Stimulated activated CD4-positive, alpha-beta T cell treated with anti-CD3 and anti-CD28 coated beads, TNF-alpha, amount 100 ng/mL, for 48 hours (primary cell): ENCODE measurements around the gene CDK16.

Source experiments
- DNase-seq, 3 donors: peaks; one replicate each; pipeline ENCODE4 v3.0.0-alpha.2; 2020; ENCODE audit warnings: low read depth in 3 of 3

Gene CDK16

GRCh38 chrX:47185241-47185640 is 33.2 kb upstream of the CDK16 start:
- DNase-seq: no peak

- DNase-seq: no peak
Observed at GRCh38 chrX:47186096-47186740, 32.3 kb upstream of the CDK16 start.

DNA sequence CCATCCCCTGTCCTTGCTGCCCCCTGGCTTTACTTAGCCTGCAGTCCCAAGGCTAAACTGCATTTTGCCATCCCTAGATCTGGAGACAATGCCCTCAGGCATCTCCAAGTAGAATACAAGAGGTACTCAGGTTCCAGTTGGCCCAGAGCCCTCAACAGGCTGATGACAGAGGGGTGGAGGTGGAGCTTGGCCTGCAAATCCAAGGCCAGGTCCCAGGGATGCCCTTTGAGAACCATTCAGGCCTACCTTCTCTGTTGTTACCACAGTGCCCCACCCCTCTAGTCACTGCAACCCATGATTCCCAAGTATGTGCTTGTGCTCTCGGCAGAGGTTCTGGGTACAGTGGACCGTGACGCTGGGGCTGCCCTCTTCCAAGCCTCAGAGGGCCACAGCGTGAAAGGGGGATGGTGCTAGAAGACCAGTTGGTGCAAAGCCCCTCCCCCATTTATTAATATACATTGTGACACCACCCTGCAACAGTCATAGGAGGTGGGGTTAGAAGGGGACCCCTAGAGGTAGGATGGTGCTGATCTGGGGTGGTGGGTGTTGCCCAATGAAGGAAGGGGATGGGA is 31.3 kb upstream of the CDK16 start:
- DNase-seq: no peak

- DNase-seq: no peak
Observed at GRCh38 chrX:47189906-47190305, 28.6 kb upstream of the CDK16 start.

GRCh38 chrX:47190445-47191269 is 27.8 kb upstream of the CDK16 start:
- DNase-seq: peak; percentile 58 to 79 (median 70)

DNA sequence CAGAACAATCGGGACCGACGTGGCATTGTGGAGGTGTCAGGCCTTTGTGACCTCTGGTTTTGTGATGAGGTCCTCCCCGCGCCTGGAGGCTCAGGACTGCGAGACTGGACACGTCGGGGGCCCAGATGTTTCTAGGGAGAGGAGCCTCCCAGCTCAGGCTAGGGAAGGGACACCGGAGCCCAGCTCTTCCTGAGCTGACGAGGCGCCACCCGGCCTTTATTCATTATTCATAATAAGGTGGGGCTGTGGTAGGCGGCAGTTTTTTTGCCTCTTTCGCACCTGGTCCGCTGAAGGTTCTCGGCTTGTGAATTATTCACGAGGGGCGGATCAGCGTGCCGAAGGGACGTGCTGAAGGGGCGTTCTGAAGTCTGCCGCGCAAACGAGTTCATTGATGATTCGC is 27.1 kb upstream of the CDK16 start:
- peak; percentile 12 to 28 (median 12) for DNase-seq

DNA sequence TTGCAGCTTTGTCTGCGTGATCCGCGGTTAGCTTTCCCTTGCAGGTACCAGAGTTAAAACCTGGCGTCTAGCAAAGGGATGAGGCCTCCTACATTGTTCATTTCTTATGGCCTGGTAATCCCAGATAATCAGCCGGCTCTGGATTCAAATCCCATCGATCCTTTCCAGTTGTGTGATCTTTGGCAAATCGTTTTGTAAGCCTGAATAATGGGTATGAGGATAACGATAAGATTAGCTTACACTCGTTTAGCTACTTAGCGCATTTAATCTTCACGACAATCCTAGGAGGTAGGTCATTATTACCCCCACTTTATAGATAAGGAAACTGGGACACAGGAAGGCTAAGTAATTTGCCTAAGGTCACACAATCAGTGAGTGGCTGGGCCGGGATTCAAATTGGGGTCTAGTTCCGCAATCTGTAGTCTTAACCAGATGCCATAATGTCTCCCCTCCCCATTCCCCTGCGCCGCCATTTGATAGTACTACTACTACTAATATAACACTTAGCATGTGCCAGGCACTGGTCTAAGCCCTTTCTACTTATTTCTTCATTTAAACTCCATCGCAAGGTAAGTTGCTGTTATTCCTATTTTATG is 26.6 kb upstream of the CDK16 start:
- DNase-seq: no peak

- DNase-seq: peak; percentile 77 to 96 (median 85)
Observed at GRCh38 chrX:47193475-47194193, 24.8 kb upstream of the CDK16 start, which contains the start of gene UBA1. Gene UBA1, plus strand, starts transcription at chrX:47193829. Its CDS starts 4,974 bp downstream, at chrX:47198803.

- no peak for DNase-seq
Observed at GRCh38 chrX:47194194-47194787, 24.2 kb upstream of the CDK16 start.

DNA sequence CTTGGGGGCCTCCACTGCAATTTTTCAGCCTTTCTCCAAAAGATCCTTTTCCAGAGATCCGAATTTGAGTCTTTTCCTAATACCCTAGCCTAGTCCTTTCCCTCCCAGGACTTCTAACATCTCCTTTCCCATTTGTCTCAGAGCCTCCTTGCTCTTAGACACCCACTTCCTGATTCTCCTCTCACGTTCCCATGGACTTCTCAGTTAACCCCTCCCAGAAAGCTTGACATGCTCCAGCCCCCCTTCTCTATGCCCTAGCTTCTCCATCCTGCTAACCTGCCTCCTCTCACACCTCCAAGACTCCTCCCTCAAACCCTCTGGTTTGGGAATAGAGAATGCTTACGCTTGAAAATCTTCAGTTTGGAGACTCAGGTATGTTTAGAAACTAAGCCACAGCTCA is 22.4 kb upstream of the CDK16 start:
- no peak for DNase-seq

GRCh38 chrX:47197526-47197925 is 21.0 kb upstream of the CDK16 start:
- no peak for DNase-seq

- DNase-seq: no peak
Observed at GRCh38 chrX:47198026-47198686, 20.3 kb upstream of the CDK16 start.

DNA sequence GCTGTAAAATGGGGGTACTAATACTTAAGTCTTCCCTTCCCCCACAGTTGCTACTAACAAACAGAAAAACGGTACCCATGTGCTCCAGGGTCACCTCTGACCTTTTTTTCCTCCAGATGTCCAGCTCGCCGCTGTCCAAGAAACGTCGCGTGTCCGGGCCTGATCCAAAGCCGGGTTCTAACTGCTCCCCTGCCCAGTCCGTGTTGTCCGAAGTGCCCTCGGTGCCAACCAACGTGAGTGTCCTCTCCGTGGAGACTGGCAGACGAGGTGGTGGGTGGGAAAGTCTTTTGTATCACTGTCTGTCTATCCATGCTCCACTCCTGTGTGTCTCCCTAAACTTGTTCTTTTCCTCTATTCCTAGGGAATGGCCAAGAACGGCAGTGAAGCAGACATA is 19.8 kb upstream of the CDK16 start:
- DNase-seq: no peak

GRCh38 chrX:47199286-47199685 is 19.2 kb upstream of the CDK16 start:
- DNase-seq: no peak

GRCh38 chrX:47200385-47201150 is 17.9 kb upstream of the CDK16 start:
- no peak for DNase-seq

GRCh38 chrX:47201345-47201944 is 17.0 kb upstream of the CDK16 start:
- DNase-seq: no peak

GRCh38 chrX:47202316-47202715 is 16.2 kb upstream of the CDK16 start:
- DNase-seq: no peak

DNA sequence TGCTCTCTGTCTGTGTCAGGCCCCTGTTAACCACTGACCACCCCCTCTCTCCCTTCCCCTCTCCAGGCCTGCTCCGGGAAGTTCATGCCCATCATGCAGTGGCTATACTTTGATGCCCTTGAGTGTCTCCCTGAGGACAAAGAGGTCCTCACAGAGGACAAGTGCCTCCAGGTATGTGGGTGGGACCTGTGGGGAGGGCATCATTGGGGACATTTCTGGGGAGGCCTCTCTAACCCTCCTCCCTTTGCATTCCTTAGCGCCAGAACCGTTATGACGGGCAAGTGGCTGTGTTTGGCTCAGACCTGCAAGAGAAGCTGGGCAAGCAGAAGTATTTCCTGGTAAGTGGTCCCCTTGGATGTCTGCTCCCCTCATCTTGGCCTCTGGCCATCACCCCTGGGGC is 15.6 kb upstream of the CDK16 start:
- no peak for DNase-seq

- DNase-seq: no peak
Observed at GRCh38 chrX:47204970-47205369, 13.5 kb upstream of the CDK16 start.

GRCh38 chrX:47206316-47206715 is 12.2 kb upstream of the CDK16 start:
- no peak for DNase-seq
